Esophagus squamous epithelium (tissue), 4 donors: ENCODE measurements around the gene KCNMA1.

ENCODE experiments used
- POLR2A ChIP-seq, 4 donors: fragments of 450-650 bp; IDR thresholded peaks; one replicate each; pipeline ENCODE4 v1.6.1; 2017; ENCODE audit warnings: antibody characterized with exemption in 4 of 4, mild to moderate bottlenecking in 4 of 4, moderate library complexity in 3 of 4
- TF ChIP-seq, protein P1 (sequence below), 6 experiments: fragments of 450-650 bp in 4 of 6; fragments of 200-600 bp in 2 of 6; sonication (generic) in 2 of 6; IDR thresholded peaks; one replicate each; pipeline ENCODE4 v1.5.1; 2016 to 2019; ENCODE audit warnings: antibody characterized with exemption in 6 of 6, mild to moderate bottlenecking in 4 of 6, moderate library complexity in 4 of 6

DNA sequence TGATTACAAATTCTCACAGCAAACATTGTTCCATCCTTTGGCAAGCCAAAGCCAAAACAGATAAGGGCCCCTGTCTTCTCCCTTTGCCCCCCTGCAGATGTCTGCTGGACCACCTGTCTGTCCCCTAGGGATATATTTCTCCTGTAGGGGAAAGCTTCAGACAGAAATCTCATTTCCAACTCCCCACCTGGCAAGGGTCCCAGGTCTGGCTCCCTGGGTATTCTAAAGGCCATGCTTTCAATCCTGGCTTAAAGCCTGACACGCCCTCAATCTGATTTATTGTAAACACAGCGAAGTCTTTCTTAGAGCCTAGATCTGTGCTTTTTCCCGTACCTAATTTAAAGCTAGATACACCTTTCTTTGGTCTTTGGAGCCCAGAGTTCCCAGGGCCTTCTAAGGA, 66.1 kb downstream of the KCNMA1 start:
- TF ChIP-seq, protein P1, sequence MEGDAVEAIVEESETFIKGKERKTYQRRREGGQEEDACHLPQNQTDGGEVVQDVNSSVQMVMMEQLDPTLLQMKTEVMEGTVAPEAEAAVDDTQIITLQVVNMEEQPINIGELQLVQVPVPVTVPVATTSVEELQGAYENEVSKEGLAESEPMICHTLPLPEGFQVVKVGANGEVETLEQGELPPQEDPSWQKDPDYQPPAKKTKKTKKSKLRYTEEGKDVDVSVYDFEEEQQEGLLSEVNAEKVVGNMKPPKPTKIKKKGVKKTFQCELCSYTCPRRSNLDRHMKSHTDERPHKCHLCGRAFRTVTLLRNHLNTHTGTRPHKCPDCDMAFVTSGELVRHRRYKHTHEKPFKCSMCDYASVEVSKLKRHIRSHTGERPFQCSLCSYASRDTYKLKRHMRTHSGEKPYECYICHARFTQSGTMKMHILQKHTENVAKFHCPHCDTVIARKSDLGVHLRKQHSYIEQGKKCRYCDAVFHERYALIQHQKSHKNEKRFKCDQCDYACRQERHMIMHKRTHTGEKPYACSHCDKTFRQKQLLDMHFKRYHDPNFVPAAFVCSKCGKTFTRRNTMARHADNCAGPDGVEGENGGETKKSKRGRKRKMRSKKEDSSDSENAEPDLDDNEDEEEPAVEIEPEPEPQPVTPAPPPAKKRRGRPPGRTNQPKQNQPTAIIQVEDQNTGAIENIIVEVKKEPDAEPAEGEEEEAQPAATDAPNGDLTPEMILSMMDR (IDR thresholded peaks at IDR 0.05), result no peak
- TF ChIP-seq POLR2A (IDR thresholded peaks at IDR 0.05), result no peak
